Ectodermal cell (in vitro differentiated cells): Measurements from ENCODE around the gene MAGI3.
"Not testable (repeated sequence)": the region's sequence is repeated elsewhere in the genome, so short reads cannot be mapped to it uniquely, and the experiment has no call there.

Source experiments
- H3K27ac ChIP-seq: 2 replicates; pipeline ENCODE4 v1.7.0; 2013; ENCODE audit warnings: mild to moderate bottlenecking, low read depth, low read length; ENCODE audit not compliant: insufficient read depth, poor library complexity, severe bottlenecking
- H3K27me3 ChIP-seq: 2 replicates; pipeline ENCODE4 v1.7.0; 2013; ENCODE audit warnings: mild to moderate bottlenecking, low read length; ENCODE audit not compliant: insufficient read depth, control insufficient read depth, poor library complexity, severe bottlenecking
- H3K36me3 ChIP-seq: one replicate; pipeline ENCODE4 v1.7.0; 2013; ENCODE audit warnings: low read length; ENCODE audit not compliant: control insufficient read depth, insufficient read depth
- H3K4me1 ChIP-seq: one replicate; pipeline ENCODE4 v1.7.0; 2013; ENCODE audit warnings: low read length; ENCODE audit not compliant: control insufficient read depth, insufficient read depth
- H3K4me3 ChIP-seq: 2 replicates; pipeline ENCODE4 v1.7.0; 2013; ENCODE audit warnings: low read depth, low read length, control low read depth; ENCODE audit not compliant: insufficient read depth
- H3K9me3 ChIP-seq: 2 replicates; pipeline ENCODE4 v1.7.0; 2013; ENCODE audit warnings: mild to moderate bottlenecking, low read length, moderate library complexity; ENCODE audit not compliant: control insufficient read depth
- WGBS, 2 experiments: methylation state at CpG; one replicate each; pipeline ENCODE4 v1.1.7; 2013; ENCODE audit warnings: missing lambda C conversion rate in 2 of 2; 5-methylcytosine and 5-hydroxymethylcytosine counted together

Gene MAGI3

DNA sequence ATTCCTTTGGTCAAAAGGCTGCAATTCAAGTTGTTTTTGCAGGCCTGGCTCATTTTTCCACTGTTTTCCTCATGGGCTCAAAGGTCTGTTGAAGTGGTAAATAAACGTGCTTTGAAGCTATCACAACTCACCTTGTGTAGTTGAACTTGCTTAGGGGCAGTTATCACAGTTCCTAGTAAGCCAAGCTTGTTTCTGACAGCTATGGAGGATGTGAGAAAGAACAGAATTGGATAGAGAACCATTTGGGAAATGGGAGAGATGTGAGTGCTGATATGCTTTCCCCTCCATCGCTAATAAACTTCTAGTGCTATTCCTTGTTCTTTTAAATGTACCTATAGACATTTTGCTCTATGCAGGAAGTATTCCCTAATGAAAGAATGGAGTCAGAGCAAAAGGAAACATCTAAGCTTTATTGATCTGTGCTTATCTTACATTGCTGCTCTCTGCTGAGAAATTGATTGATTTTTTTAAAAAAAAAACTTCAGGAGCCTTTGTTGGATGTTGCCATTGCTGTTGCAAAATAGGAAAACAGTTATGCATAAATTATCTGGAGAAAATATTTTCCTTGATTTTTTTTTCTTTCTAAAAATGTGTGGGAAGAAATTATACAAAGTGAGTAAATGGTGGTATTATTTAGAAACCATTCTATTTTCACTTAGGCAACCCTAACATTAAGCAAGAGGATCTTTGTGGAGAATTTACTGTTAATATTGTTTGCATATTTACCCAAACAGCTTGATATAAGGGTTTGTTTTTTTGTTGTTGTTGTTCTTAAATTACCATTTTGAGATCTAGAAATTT, 118.2 kb downstream of the MAGI3 start:
- H3K9me3 ChIP-seq: no peaks in the 10 kb centered on the region
- no peaks in the 10 kb centered on the region for H3K4me1 ChIP-seq
- 88 to 94% methylated on average over 1 to 2 of the region's 2 CpGs for WGBS, 2 experiments
- no peak overlapping the region for H3K27ac ChIP-seq
- no peaks in the 10 kb centered on the region for H3K36me3 ChIP-seq
- H3K4me3 ChIP-seq: no peak overlapping the region
- no peaks in the 10 kb centered on the region for H3K27me3 ChIP-seq

DNA sequence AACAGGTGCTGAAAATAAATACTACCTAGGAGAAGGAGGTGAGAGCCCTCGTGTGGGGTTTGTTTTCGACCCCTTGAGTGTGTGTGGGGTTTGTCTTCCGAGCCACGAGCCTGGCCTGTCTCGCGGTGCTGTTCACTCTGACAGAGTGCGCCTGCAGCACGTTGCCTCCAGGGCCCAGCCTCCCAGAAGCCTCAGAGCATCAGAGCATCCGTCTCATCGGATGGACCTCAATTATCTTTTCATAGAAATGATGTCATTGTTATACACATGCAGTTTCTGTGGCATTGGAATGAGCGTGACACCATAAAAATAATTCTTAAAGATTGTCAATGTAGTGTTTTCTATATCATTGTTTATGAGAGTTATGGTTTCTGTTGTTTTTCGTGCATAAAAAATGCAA, 119.5 kb downstream of the MAGI3 start:
- not testable (repeated sequence) for H3K4me3 ChIP-seq, H3K36me3 ChIP-seq, H3K27me3 ChIP-seq, H3K27ac ChIP-seq, H3K9me3 ChIP-seq, H3K4me1 ChIP-seq
- 72 to 91% methylated on average over 2 to 3 of the region's 12 CpGs for WGBS, 2 experiments

DNA sequence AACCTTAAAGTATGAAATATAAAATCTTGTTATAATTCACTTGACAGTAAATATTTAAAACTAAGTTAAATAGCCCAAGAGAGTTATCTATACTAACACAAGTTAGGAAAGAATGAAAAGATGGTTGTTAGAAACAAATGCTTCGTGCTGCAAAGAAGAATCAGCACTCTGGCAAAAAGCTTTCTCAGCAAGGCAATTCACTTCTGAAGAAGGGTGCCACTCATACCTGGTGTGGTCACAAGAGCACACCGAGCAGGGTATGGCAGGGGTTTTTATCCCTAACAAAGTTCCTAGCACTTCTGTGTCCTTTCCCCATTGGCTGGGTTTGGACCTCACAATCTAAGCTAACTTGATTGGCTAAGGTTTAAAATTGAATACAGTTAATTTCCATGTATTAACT, 121.0 kb downstream of the MAGI3 start:
- Histone ChIP-seq H3K27ac (no peak overlapping the region), H3K36me3 (no peaks in the 10 kb centered on the region), H3K4me3 (no peak overlapping the region), H3K4me1 (no peaks in the 10 kb centered on the region), H3K27me3 (no peaks in the 10 kb centered on the region), H3K9me3 (no peaks in the 10 kb centered on the region)
- 95 to 98% methylated on average over 2 of the region's 2 CpGs for WGBS, 2 experiments

DNA sequence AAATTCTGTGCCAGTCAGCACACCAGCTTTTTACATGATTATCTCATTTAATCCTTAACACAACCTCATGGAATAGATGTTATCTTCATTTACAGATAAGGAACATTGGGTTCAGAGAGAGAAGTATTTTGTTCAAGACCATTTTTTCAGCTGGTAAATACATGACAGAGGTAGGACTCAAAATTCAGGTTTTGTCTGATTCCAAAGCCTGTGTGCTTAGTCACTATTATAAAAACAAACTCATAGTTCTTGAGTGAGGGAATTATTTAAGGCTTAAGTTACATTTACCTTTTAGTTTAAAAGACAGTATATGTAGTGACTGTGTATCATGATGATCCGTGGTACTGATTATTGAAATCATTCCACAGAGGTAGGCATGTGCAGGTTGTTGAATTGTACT, 125.2 kb downstream of the MAGI3 start:
- Histone ChIP-seq H3K27me3 (no peaks in the 10 kb centered on the region), H3K4me1 (no peaks in the 10 kb centered on the region), H3K4me3 (no peak overlapping the region), H3K9me3 (no peaks in the 10 kb centered on the region), H3K36me3 (no peaks in the 10 kb centered on the region), H3K27ac (no peak overlapping the region)
- 96 to 98% methylated on average over 1 of the region's 1 CpG for WGBS, 2 experiments

DNA sequence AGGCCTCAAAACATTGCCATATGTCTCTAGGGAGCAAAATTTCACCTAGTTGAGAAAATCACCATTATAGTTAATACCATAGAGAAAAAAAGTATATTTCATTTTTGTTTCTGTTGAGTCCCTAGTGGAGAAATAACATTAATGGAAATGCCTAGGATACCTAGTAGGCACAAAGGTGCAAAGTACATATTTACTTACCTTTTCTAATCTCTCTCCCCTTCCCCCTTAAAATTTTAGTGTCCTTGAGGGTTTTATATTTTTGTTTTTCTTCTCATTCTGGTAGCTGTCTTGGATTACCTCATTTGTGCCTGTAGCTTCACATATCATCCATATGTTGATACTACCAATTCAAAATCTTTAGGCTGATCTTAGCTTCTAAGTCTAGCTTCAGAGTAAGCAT, 127.0 kb downstream of the MAGI3 start:
- Histone ChIP-seq H3K9me3 (no peaks in the 10 kb centered on the region), H3K4me1 (no peaks in the 10 kb centered on the region), H3K36me3 (no peaks in the 10 kb centered on the region), H3K27me3 (no peaks in the 10 kb centered on the region), H3K4me3 (no peak overlapping the region), H3K27ac (no peak overlapping the region)

DNA sequence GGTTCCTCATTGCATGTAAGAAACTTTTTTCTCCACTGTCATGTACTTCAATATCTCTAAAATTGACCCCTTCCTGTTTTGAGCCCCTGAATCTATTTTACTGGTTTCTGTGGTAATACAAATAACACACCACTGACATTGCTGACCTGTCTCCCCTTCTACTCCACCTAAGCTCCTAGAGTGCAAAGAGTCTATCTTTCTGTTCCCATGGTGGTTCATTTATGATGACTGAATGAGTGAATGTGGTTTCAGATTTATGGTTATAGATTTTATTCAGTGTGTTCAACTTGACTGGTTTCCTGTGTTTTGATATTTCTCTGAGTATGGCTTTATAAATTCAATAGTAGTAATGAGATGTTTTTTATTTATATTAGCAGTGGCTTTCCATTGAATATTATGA, 127.7 kb downstream of the MAGI3 start:
- Histone ChIP-seq H3K4me3 (no peak overlapping the region), H3K27ac (no peak overlapping the region), H3K27me3 (no peaks in the 10 kb centered on the region)

DNA sequence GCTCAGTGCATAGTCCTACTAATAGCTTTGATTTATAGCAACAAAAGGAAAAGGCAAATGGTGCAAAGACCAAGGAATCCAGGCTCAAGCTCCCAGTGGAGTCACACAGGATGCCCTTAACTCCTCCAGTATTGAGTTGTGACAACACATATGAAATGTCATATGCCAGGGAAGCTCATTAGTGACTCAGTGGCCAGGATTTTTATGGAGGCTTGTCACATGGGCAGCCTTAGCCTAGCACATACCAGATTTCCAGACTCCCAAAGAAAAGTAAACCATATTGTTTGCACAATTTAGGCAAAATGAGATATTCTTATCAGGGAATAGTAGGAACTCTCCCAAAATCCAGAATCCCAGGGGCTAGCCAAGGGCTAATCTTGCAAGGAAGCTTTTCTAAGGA, 129.2 kb downstream of the MAGI3 start:
- no peaks in the 10 kb centered on the region for H3K4me1 ChIP-seq
- no peaks in the 10 kb centered on the region for H3K9me3 ChIP-seq
- no peak overlapping the region for H3K4me3 ChIP-seq
- H3K27me3 ChIP-seq: no peaks in the 10 kb centered on the region
- no peak overlapping the region for H3K27ac ChIP-seq
- no peaks in the 10 kb centered on the region for H3K36me3 ChIP-seq

More for the DNA sequence above, 127.7 kb downstream of the MAGI3 start:
- H3K4me1 ChIP-seq: no peaks in the 10 kb centered on the region
- H3K36me3 ChIP-seq: no peaks in the 10 kb centered on the region
- H3K9me3 ChIP-seq: no peaks in the 10 kb centered on the region

DNA sequence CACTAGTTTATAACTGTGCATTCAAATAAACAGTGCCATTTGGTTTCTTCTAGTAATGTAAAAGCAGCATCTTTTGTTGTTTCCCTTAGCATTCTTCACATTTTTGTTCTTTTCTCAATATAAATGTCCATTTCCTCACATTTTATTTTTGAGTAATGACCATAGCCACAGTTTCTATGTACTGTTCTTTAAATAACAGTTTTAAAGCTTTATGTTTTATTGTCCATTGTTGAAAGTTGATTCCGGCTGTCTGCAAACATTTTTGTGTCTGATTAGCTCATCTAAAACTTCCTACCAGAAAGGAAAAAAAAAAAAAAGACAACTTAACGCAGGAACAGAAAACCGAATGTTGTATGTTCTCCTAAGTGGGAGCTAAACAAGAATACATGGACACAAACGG, 139.7 kb downstream of the MAGI3 start:
- 90 to 91% methylated on average over 3 to 4 of the region's 4 CpGs for WGBS, 2 experiments
- H3K27ac ChIP-seq: no peak overlapping the region

DNA sequence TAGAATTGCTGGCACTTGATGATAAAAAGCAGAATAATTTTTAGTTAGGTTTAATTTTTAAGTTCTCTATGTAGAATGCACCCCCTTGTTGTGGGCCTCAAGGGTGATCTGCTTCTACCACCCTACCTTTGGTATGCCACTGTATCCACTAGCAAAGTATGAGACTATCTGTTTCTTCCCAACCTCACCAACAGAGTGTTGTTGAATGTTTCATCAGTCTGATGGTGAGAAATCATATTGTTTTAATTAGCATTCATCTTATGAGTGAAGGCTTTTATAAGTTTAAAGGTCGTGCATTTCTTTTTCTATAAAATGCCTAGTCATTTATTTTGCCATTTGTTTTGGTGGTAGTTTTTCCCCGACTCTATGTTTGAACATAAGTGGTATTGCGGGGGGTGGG, 141.0 kb downstream of the MAGI3 start:
- WGBS, 2 experiments: 100% methylated on average over 1 of the region's 3 CpGs; no CpG with 5 or more reads in 1 of the 2 experiments
- Histone ChIP-seq H3K27me3 (no peaks in the 10 kb centered on the region), H3K4me3 (no peak overlapping the region), H3K9me3 (no peaks in the 10 kb centered on the region), H3K36me3 (no peaks in the 10 kb centered on the region), H3K27ac (no peak overlapping the region), H3K4me1 (no peaks in the 10 kb centered on the region)

More for the DNA sequence above, 139.7 kb downstream of the MAGI3 start:
- no peak overlapping the region for H3K4me3 ChIP-seq
- no peaks in the 10 kb centered on the region for H3K36me3 ChIP-seq
- no peaks in the 10 kb centered on the region for H3K27me3 ChIP-seq
- no peaks in the 10 kb centered on the region for H3K9me3 ChIP-seq
- no peaks in the 10 kb centered on the region for H3K4me1 ChIP-seq

DNA sequence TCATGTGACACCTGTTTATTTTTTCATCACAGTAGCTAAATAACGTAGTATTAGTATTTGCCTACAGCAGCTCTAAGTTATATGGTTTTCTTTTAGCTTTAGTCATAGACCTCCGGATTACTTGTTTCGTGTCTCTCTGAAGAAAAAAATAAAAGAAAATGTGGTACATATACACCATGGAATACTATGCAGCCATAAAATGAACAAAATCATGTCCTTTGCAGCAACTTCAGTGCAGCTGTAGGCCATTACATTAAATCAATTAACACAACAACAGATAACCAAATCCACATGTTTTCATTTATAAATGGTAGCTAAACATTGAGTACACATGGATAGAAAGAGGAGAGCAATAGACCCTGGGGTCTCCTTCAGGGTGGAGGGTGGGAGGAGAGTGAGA, 142.7 kb downstream of the MAGI3 start:
- no peaks in the 10 kb centered on the region for H3K27me3 ChIP-seq
- no peak overlapping the region for H3K27ac ChIP-seq
- WGBS, 2 experiments: 100% methylated on average over 3 of the region's 3 CpGs
- H3K4me1 ChIP-seq: no peaks in the 10 kb centered on the region
- no peaks in the 10 kb centered on the region for H3K9me3 ChIP-seq
- no peak overlapping the region for H3K4me3 ChIP-seq
- H3K36me3 ChIP-seq: no peaks in the 10 kb centered on the region
